Measurements from ENCODE around the gene EPS8L1.

- TF ChIP-seq CTCF (conservative IDR thresholded peaks at IDR 0.05) (no peak), EZH2 (IDR thresholded peaks at IDR 0.05; ENCODE audit: low read depth) (no peak)
Measured at GRCh38 chr19:55084416-55084815, 8.7 kb downstream of the EPS8L1 start.

All from PC-9 (cell line).